NCI-H1417 treated with DMSO at 0.1 percent for 48 hours (cell line): Measurements from ENCODE around the gene HS1BP3.

Experiments
- DNase-seq: peaks from one replicate; lab custom pipeline; 2025; lab: John Stamatoyannopoulos, UW

Gene HS1BP3

GRCh38 chr2:20599001-20599600, 51.8 kb downstream of the HS1BP3 start:
- DNase-seq = no peak

- DNase-seq = no peak
These were observed 53.1 kb downstream of the HS1BP3 start for GRCh38 chr2:20597860-20598183.

GRCh38 chr2:20596973-20597859, 53.7 kb downstream of the HS1BP3 start:
- no peak for DNase-seq

- DNase-seq = no peak
These were observed 54.5 kb downstream of the HS1BP3 start for GRCh38 chr2:20596193-20596972.

GRCh38 chr2:20595439-20596192, 55.3 kb downstream of the HS1BP3 start:
- DNase-seq = no peak

GRCh38 chr2:20594957-20595356, 55.9 kb downstream of the HS1BP3 start:
- no peak for DNase-seq

GRCh38 chr2:20594048-20594750, 56.7 kb downstream of the HS1BP3 start:
- no peak for DNase-seq

- no peak for DNase-seq
These were observed 57.5 kb downstream of the HS1BP3 start for GRCh38 chr2:20593072-20594034.

- DNase-seq = no peak
These were observed 58.5 kb downstream of the HS1BP3 start for GRCh38 chr2:20592106-20593071.

- DNase-seq = no peak
These were observed 60.0 kb downstream of the HS1BP3 start for GRCh38 chr2:20590704-20591515.

GRCh38 chr2:20589975-20590703, 60.8 kb downstream of the HS1BP3 start:
- DNase-seq = no peak

- DNase-seq = no peak
These were observed 61.7 kb downstream of the HS1BP3 start for GRCh38 chr2:20588918-20589871.

GRCh38 chr2:20585710-20586594, 64.9 kb downstream of the HS1BP3 start:
- no peak for DNase-seq

GRCh38 chr2:20585359-20585709, 65.6 kb downstream of the HS1BP3 start:
- no peak for DNase-seq
